Measurements from ENCODE around the gene ZNF358. TPM values are rescaled to one million over a fixed set of nuclear protein-coding genes. Genes with fewer than 3 reads are reported as not detected.
A peak's percentile ranks its signal among the peaks of the same experiment; 100 is the strongest.

ZNF358 gene
- total RNA-seq, 1 donor from 2014 or later: 4.8 TPM

- H3K27ac Mint-ChIP-seq: no peak overlapping the region
- intact Hi-C loops (cut with micrococcal nuclease): no loop called here
- peaks cover 35% of the 10 kb centered on the region for H3K36me3 Mint-ChIP-seq (ENCODE audit: low read depth)
- DNase-seq (ENCODE audit: low spot score): no peak
- no peak overlapping the region for H3K4me3 Mint-ChIP-seq
- no peaks in the 10 kb centered on the region for H3K9me3 Mint-ChIP-seq
- peaks cover 27% of the 10 kb centered on the region for H3K4me1 Mint-ChIP-seq (ENCODE audit: low read depth)
- H3K27me3 Mint-ChIP-seq (ENCODE audit: insufficient read depth): no peaks in the 10 kb centered on the region
Measured at GRCh38 chr19:7540761-7541474, 25.0 kb downstream of the ZNF358 start.

DNA sequence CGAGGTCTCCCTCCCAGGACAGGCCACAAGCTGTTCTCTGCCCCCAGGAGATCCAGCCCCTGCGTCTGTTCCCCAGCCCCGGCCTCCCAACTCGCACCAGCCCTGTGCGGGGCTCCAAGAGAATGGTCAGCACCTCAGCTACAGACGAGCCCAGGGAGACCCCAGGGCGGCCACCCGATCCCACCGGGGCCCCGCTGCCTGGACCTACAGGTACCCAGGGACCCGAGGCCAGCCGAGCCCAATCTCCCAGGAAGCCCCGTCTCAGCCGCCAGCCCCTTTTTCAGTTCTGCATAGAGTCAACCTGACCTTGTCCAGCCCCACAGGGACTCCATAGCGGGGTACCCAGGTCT lies 25.5 kb downstream of the ZNF358 start:
- Mint-ChIP-seq H3K27me3 (ENCODE audit: insufficient read depth) (no peaks in the 10 kb centered on the region), H3K36me3 (ENCODE audit: low read depth) (peaks cover 37% of the 10 kb centered on the region), H3K9me3 (no peaks in the 10 kb centered on the region), H3K27ac (no peak overlapping the region), H3K4me1 (ENCODE audit: low read depth) (peaks cover 27% of the 10 kb centered on the region), H3K4me3 (no peak overlapping the region)
- DNase-seq (ENCODE audit: low spot score): no peak
- intact Hi-C loops (cut with micrococcal nuclease): no loop called here

DNA sequence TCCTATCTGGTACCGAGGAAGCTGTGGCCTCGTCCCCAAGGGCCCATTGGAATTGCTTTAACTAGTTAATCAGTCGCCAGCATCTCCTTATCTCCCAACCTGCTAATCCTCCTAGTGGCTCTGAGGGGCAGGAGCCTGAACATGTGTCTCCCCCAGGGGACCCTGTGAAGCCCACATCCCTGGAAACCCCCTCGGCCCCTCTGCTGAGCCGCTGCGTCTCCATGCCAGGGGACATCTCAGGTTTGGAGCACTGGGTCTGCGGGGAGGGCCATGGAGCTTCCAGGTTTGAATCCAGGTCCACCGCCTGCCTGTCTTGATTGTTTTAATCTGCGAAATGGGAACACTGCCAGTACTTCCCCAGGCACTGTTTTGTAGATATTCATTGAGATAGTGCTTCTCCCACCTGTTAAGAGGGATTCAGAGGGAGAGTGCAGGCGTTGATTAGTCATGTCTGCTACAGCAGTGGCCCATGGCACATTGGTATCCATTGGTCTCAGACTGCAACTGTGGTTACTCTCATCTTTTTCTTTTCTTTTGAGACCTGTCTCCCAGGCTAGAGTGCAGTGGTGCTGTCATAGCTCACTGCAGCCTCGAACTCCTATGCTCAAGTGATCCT lies 26.0 kb downstream of the ZNF358 start:
- Mint-ChIP-seq H3K27me3 (ENCODE audit: insufficient read depth) (no peaks in the 10 kb centered on the region), H3K9me3 (no peaks in the 10 kb centered on the region), H3K27ac (no peak overlapping the region), H3K4me1 (ENCODE audit: low read depth) (peaks cover 23% of the 10 kb centered on the region), H3K36me3 (ENCODE audit: low read depth) (peaks cover 36% of the 10 kb centered on the region), H3K4me3 (no peak overlapping the region)
- intact Hi-C loops (cut with micrococcal nuclease): no loop called here
- DNase-seq (ENCODE audit: low spot score): no peak

- Mint-ChIP-seq H3K36me3 (ENCODE audit: low read depth) (peaks cover 32% of the 10 kb centered on the region), H3K27me3 (ENCODE audit: insufficient read depth) (no peaks in the 10 kb centered on the region), H3K9me3 (no peaks in the 10 kb centered on the region), H3K4me1 (ENCODE audit: low read depth) (peaks cover 23% of the 10 kb centered on the region), H3K4me3 (no peak overlapping the region), H3K27ac (no peak overlapping the region)
- intact Hi-C loops (cut with micrococcal nuclease): no loop called here
- no peak for DNase-seq (ENCODE audit: low spot score)
Measured at GRCh38 chr19:7542556-7543348, 26.8 kb downstream of the ZNF358 start.

GRCh38 chr19:7544626-7545025 lies 28.7 kb downstream of the ZNF358 start:
- intact Hi-C loops (cut with micrococcal nuclease): no loop called here
- Mint-ChIP-seq H3K27ac (no peak overlapping the region), H3K4me3 (no peak overlapping the region), H3K4me1 (ENCODE audit: low read depth) (peaks cover 23% of the 10 kb centered on the region), H3K27me3 (ENCODE audit: insufficient read depth) (no peaks in the 10 kb centered on the region), H3K9me3 (no peaks in the 10 kb centered on the region), H3K36me3 (ENCODE audit: low read depth) (peaks cover 28% of the 10 kb centered on the region)
- DNase-seq (ENCODE audit: low spot score): no peak

DNA sequence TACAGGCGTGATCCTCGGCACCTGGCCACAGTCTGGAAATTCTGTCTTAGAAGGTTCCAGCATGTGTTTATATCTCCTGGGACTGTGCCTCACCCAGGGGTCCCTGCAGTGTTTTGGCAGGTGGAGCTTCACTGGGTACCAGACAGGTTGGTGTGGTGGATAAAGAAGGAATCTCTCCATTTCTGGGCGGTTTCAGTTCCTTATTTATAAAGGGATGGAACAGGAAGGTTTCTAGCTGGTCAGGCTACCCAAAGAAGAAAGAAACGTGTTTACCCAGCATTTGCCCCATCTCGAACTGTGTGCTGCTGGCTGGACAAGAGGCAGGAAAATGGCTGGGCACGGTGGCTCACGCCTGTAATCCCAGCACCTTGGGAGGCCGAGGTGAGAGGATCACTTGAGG lies 29.4 kb downstream of the ZNF358 start:
- Mint-ChIP-seq H3K27ac (no peak overlapping the region), H3K9me3 (no peaks in the 10 kb centered on the region), H3K4me1 (ENCODE audit: low read depth) (peaks cover 23% of the 10 kb centered on the region), H3K36me3 (ENCODE audit: low read depth) (peaks cover 25% of the 10 kb centered on the region), H3K27me3 (ENCODE audit: insufficient read depth) (no peaks in the 10 kb centered on the region), H3K4me3 (no peak overlapping the region)
- DNase-seq (ENCODE audit: low spot score): no peak
- intact Hi-C loops (cut with micrococcal nuclease): no loop called here

- Mint-ChIP-seq H3K27ac (peak overlapping the region; percentile 84), H3K36me3 (ENCODE audit: low read depth) (peaks cover 27% of the 10 kb centered on the region), H3K9me3 (no peaks in the 10 kb centered on the region), H3K4me3 (peak overlapping the region; percentile 64), H3K27me3 (ENCODE audit: insufficient read depth) (no peaks in the 10 kb centered on the region), H3K4me1 (ENCODE audit: low read depth) (peaks cover 23% of the 10 kb centered on the region)
- DNase-seq (ENCODE audit: low spot score): no peak
- intact Hi-C loops (cut with micrococcal nuclease): no loop called here
Measured at GRCh38 chr19:7545904-7546303, 30.0 kb downstream of the ZNF358 start.

GRCh38 chr19:7547159-7547558 lies 31.3 kb downstream of the ZNF358 start:
- Mint-ChIP-seq H3K4me3 (no peak overlapping the region), H3K9me3 (no peaks in the 10 kb centered on the region)

DNA sequence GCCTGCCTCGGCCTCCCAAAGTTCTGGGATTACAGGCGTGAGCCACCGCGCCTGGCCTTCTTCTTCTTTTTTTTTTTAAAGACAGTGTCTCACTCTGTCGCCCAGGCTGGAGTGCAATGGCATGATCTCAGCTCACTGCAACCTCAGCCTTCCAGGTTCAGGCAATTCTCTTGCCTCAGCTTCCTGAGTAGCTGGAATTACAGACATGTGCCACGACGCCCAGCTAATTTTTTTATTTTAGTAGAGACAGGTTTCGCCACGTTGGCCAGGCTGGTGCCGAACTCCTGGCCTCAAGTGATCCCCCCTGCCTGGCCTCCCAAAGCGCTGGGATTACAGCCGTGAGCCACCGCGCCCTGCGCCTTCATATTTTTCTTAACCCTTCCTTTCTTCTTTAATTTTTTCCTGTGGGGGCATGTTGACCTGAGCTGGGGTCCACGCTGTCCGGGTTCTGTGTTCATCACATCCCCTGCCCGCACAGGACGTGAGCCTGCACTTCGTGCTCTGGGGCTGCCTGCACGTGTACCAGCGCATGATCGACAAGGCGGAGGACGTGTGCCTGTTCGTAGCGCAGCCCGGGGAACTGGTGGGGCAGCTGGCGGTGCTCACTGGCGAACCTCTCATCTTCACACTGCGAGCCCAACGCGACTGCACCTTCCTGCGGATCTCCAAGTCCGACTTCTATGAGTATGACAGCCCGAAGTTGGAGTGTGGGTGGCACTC lies 33.7 kb downstream of the ZNF358 start:
- Mint-ChIP-seq H3K4me1 (ENCODE audit: low read depth) (peaks cover 18% of the 10 kb centered on the region), H3K4me3 (no peak overlapping the region), H3K36me3 (ENCODE audit: low read depth) (peaks cover 12% of the 10 kb centered on the region), H3K27me3 (ENCODE audit: insufficient read depth) (no peaks in the 10 kb centered on the region), H3K27ac (no peak overlapping the region), H3K9me3 (no peaks in the 10 kb centered on the region)
- no peak for DNase-seq (ENCODE audit: low spot score)
- intact Hi-C loops (cut with micrococcal nuclease): no loop called here

More at GRCh38 chr19:7547159-7547558, 31.3 kb downstream of the ZNF358 start:
- Mint-ChIP-seq H3K27me3 (ENCODE audit: insufficient read depth) (no peaks in the 10 kb centered on the region), H3K36me3 (ENCODE audit: low read depth) (peaks cover 21% of the 10 kb centered on the region), H3K27ac (peak overlapping the region; percentile 63), H3K4me1 (ENCODE audit: low read depth) (peaks cover 23% of the 10 kb centered on the region)
- no peak for DNase-seq (ENCODE audit: low spot score)
- intact Hi-C loops (cut with micrococcal nuclease): no loop called here

GRCh38 chr19:7550169-7550770 lies 34.4 kb downstream of the ZNF358 start:
- intact Hi-C loops (cut with micrococcal nuclease): no loop called here
- no peak overlapping the region for H3K27ac Mint-ChIP-seq
- no peak overlapping the region for H3K4me3 Mint-ChIP-seq
- no peaks in the 10 kb centered on the region for H3K27me3 Mint-ChIP-seq (ENCODE audit: insufficient read depth)
- H3K36me3 Mint-ChIP-seq (ENCODE audit: low read depth): peaks cover 11% of the 10 kb centered on the region
- H3K4me1 Mint-ChIP-seq (ENCODE audit: low read depth): peaks cover 14% of the 10 kb centered on the region
- DNase-seq (ENCODE audit: low spot score): no peak
- H3K9me3 Mint-ChIP-seq: no peaks in the 10 kb centered on the region

GRCh38 chr19:7550987-7551761 lies 35.3 kb downstream of the ZNF358 start:
- H3K9me3 Mint-ChIP-seq: no peaks in the 10 kb centered on the region
- intact Hi-C loops (cut with micrococcal nuclease): no loop called here
- H3K27ac Mint-ChIP-seq: no peak overlapping the region
- H3K36me3 Mint-ChIP-seq (ENCODE audit: low read depth): peaks cover 7% of the 10 kb centered on the region
- no peak overlapping the region for H3K4me3 Mint-ChIP-seq
- peaks cover 7% of the 10 kb centered on the region for H3K4me1 Mint-ChIP-seq (ENCODE audit: low read depth)
- H3K27me3 Mint-ChIP-seq (ENCODE audit: insufficient read depth): no peaks in the 10 kb centered on the region
- DNase-seq (ENCODE audit: low spot score): no peak

DNA sequence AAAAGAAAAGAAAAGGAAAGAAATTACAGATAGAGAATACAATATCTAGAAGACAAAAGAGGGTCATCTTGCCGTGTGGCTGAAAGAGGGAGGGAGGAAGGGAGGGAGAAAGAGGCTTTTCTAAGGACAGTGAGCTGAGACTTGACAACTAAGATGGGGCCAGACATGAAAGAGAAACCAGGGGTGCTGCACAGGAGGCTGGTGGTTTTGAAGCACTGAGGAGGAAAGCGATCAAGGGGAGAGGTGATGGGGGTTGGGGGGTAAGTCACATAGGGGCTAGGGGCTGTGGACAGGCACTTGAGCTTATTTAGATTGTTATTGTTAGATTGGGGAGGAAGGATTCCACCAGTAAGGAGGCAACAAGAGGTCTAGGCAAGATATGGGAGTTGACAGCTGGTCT lies 36.9 kb downstream of the ZNF358 start:
- no peaks in the 10 kb centered on the region for H3K4me1 Mint-ChIP-seq (ENCODE audit: low read depth)

More for the DNA sequence above, 36.9 kb downstream of the ZNF358 start:
- no peak overlapping the region for H3K27ac Mint-ChIP-seq
- H3K9me3 Mint-ChIP-seq: no peaks in the 10 kb centered on the region
- DNase-seq (ENCODE audit: low spot score): no peak
- H3K36me3 Mint-ChIP-seq (ENCODE audit: low read depth): peaks cover 9% of the 10 kb centered on the region
- intact Hi-C loops (cut with micrococcal nuclease): no loop called here
- H3K27me3 Mint-ChIP-seq (ENCODE audit: insufficient read depth): no peaks in the 10 kb centered on the region
- no peak overlapping the region for H3K4me3 Mint-ChIP-seq
